Measurements from ENCODE around the gene GALNT10.
"Not testable (repeated sequence)": the region's sequence is repeated elsewhere in the genome, so short reads cannot be mapped to it uniquely, and the experiment has no call there.

Gene GALNT10

DNA sequence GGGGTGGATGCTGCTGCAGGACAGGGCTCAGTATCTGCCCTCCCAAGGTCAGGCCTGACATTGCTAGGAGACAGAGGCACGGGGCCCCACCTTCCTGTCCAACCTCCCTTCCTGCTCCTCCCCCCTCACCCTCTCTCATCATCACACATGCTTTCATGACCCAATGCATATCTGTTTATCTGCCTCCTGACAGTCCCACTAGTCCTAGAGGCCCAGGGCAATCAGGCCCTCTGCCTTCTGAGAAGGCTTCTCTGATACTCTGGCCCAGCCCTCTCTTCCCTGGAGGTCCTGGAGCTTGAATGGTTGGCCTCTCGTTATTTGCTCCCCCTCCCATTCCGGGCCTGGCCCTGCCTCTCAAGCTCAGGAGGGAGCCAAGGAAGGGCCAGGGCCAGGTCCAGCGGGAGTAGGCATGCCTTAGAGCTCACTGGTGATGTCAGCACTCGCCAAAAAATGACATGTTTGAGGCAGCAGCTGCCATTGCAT, 164.6 kb downstream of the GALNT10 start:
- DNase-seq (ENCODE audit: low read depth in 3 of 3), result no peak

DNA sequence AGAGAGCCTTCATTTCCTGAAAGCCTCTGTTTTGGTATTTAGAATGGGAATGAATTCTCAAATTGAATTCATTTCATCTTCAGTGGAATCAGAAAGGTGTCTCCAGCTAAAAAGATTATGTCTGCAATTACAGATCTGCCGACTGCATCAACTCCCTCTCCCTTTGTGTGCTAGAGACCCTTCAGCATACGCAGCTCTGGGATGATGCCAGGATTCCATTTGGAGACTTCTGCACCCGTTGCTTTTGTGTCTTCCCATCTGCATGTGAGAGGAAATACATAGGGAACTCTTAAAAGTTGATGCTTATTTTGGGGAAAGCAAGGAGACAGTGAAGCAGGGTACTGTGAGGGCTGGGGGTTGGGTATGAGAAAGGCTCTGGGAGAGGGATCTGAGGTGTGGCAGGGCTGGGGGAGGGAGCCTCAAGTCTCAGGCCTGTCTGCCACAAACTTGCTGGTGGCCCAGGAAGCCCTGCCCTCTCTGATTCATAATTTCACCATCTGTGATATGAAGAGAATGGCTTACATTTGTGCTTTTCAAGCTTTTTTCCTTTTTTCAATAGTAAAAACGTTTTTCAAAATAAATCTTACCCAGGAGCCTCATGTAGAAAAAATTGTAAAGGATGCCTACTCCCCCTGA, 165.6 kb downstream of the GALNT10 start:
- DNase-seq (ENCODE audit: low read depth in 3 of 3), result no peak

- no peak for DNase-seq (ENCODE audit: low read depth in 3 of 3)
These were observed 166.4 kb downstream of the GALNT10 start for GRCh38 chr5:154356958-154357357.

GRCh38 chr5:154358516-154359220, 168.1 kb downstream of the GALNT10 start:
- no peak for DNase-seq (ENCODE audit: low read depth in 3 of 3)

DNA sequence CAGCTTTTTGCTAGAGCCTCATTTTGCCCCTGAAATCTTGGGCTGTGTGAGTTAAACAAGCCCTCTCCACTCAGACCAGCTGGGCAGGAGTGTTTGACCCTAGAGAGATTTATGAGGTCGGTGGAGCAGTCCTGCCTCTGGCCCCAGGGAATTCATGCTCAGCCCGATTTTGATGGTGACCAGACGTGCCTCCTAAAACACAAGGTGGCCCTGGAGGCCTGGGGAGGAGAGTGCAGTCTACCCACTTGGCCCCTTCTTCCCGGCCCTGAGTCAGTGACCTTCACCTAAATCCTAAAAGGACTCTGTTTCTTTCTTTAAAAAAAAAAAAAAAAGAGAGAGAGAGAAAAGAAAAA, 168.7 kb downstream of the GALNT10 start:
- DNase-seq (ENCODE audit: low read depth in 3 of 3), result no peak

DNA sequence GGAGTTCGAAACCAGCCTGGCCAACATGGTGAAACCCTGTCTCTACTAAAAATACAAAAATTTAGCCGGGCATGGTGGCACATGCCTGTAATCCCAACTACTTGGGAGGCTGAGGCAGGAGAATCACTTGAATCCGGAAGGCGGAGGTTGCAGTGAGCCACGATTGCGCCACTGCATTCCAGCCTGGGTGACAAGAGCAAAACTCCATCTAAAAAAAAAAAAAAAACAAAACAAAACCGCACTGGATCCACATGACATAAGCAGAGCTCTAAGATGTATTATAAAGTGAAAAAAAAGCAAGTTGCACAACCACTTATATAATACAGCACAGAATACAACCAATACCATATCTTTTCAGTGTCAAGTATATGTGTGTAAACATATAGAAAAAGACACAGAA, 169.7 kb downstream of the GALNT10 start:
- not testable (repeated sequence) for DNase-seq (ENCODE audit: low read depth in 3 of 3)

DNA sequence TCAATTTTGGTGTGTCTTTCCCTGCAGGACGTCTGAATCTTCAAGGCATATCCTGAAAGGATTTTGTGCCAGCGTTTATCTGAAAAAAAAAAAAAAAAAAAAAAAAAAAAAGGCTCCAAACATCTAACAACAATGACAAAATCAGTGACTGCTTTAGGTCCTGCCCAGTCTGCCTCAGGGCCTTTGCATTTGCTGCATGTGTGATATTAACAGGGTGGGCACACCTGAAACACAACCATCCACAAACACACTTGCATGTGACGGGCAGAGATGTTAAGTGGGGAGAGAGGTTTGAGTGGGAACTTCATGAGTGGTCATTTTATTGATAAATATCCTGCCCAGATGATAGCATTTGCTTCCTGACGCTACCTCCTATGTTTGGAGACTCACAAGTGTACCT, 172.9 kb downstream of the GALNT10 start:
- no peak for DNase-seq (ENCODE audit: low read depth in 3 of 3)

DNA sequence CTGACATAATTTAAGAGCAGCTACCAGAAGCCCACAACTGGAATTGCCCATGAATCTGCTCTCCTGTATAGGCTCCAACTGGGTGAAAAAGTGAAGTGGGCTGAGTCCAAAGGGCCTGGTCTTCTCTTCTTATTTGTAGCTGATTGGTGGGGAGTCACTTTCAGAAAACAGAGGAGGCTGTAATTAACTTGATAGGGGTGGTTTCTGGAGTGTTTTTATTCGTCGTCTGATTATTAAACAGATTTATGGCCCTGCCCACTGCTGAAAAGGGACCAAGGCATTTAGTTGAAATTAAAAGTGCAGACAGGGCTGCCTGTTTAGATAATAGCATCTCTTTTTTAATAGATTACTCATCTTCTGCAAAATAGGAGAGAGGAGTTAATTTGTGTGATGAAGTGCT, 174.2 kb downstream of the GALNT10 start:
- no peak for DNase-seq (ENCODE audit: low read depth in 3 of 3)

GRCh38 chr5:154365823-154366222, 175.3 kb downstream of the GALNT10 start:
- no peak for DNase-seq (ENCODE audit: low read depth in 3 of 3)

DNA sequence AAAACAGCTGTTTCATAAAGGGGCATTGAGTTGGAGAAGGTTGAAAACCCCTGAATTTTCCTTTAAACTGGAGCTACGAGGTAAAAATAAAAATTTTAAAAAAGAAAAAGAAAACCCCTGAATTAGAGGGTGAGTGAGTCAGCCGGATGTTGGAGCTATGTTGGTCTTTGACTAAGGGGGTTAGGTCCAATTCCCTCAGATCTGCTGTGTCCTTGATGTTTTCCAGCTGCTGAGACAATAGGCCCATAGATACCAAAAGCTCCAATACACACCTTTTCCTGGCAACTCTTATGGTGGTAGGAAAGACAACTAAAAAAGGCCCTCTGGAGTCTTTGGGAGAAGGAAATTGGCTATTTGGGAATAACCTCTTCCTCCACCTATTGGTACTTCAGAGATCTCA, 175.8 kb downstream of the GALNT10 start:
- no peak for DNase-seq (ENCODE audit: low read depth in 3 of 3)

GRCh38 chr5:154367101-154367500, 176.6 kb downstream of the GALNT10 start:
- no peak for DNase-seq (ENCODE audit: low read depth in 3 of 3)

GRCh38 chr5:154368041-154368800, 177.7 kb downstream of the GALNT10 start:
- DNase-seq (ENCODE audit: low read depth in 3 of 3), result no peak

GRCh38 chr5:154369682-154370081, 179.1 kb downstream of the GALNT10 start:
- no peak for DNase-seq (ENCODE audit: low read depth in 3 of 3)

GRCh38 chr5:154370119-154370518, 179.6 kb downstream of the GALNT10 start:
- no peak for DNase-seq (ENCODE audit: low read depth in 3 of 3)

DNA sequence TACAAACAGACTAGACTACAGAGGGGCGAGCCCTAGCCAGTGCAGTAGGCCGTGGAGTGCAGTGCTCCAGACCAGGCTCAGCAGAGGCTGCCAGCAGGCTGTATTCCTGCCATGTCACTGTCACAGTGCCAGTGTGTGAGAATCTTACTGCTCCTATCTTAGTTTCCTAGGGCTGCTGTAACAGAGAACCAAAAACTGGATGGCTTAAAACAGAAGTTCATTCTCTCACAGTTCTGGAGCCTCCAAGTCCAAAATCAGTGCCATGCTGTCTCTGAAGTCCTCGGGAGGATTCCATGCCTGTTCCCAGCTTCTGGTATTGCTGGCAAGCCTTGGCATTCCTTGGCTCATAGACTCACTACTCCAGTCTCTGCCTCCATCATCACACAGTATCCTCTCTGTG, 180.3 kb downstream of the GALNT10 start:
- no peak for DNase-seq (ENCODE audit: low read depth in 3 of 3)

- no peak for DNase-seq (ENCODE audit: low read depth in 3 of 3)
These were observed 181.2 kb downstream of the GALNT10 start for GRCh38 chr5:154371687-154372086.

GRCh38 chr5:154372661-154373060, 182.1 kb downstream of the GALNT10 start:
- DNase-seq (ENCODE audit: low read depth in 3 of 3), result no peak

GRCh38 chr5:154373326-154373725, 182.8 kb downstream of the GALNT10 start:
- DNase-seq (ENCODE audit: low read depth in 3 of 3), result no peak

DNA sequence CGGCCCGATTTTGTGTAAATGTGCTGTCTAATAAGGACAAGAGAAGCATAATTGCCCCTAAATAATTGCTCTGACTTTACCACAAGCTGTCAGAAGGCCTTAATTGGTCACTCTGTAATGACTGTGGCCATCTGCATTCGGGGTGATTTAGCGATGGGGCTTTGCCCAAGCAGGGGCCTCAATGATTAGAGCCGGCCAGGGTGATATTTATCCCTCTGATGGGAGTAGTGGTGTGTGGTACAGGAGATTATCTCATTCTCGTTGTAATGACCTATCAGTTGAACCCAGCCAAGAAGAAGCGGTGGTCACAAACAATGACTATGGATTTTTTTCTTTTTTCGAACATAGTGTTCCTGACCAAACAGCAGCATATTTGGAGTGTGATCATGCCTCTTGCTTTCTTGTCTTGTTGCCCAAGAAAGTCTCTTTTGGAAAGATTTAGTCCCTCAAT, 183.2 kb downstream of the GALNT10 start:
- no peak for DNase-seq (ENCODE audit: low read depth in 3 of 3)

GRCh38 chr5:154374264-154374663, 183.7 kb downstream of the GALNT10 start:
- DNase-seq (ENCODE audit: low read depth in 3 of 3), result no peak

GRCh38 chr5:154375329-154376008, 184.9 kb downstream of the GALNT10 start:
- no peak for DNase-seq (ENCODE audit: low read depth in 3 of 3)

- no peak for DNase-seq (ENCODE audit: low read depth in 3 of 3)
These were observed 185.9 kb downstream of the GALNT10 start for GRCh38 chr5:154376481-154376880.
